ENCODE measurements around the gene IQSEC1.
A peak's percentile ranks its signal among the peaks of the same experiment; 100 is the strongest.

IQSEC1 gene

DNA sequence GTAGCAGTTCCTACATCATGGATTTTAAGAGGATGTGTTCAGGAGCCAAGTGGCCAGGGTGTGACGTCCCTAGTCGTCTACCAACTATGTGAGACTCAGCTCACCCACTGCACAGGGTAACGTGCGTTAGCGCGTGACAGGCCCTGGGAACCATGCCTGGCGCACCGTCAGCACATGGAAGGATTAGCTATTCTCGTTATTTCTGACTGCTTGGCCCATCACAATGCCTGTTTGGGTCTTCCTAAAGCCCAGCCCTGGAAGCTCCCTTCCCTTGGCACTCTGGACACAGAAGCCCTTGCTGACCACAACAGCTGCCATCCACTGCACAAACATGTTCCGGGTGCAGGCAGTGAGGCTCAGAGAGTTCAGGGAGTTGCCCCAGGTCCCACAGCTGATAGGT is 140.9 kb downstream of the IQSEC1 start:
- peak; percentile 39 to 74 for DNase-seq
- TF ChIP-seq, protein P1, sequence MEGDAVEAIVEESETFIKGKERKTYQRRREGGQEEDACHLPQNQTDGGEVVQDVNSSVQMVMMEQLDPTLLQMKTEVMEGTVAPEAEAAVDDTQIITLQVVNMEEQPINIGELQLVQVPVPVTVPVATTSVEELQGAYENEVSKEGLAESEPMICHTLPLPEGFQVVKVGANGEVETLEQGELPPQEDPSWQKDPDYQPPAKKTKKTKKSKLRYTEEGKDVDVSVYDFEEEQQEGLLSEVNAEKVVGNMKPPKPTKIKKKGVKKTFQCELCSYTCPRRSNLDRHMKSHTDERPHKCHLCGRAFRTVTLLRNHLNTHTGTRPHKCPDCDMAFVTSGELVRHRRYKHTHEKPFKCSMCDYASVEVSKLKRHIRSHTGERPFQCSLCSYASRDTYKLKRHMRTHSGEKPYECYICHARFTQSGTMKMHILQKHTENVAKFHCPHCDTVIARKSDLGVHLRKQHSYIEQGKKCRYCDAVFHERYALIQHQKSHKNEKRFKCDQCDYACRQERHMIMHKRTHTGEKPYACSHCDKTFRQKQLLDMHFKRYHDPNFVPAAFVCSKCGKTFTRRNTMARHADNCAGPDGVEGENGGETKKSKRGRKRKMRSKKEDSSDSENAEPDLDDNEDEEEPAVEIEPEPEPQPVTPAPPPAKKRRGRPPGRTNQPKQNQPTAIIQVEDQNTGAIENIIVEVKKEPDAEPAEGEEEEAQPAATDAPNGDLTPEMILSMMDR (IDR thresholded peaks at IDR 0.05): no peak
- Histone ChIP-seq H3K4me3 (no peak overlapping the region), H3K9me3 (no peaks in the 10 kb centered on the region), H3K27me3 (no peaks in the 10 kb centered on the region), H3K27ac (peak overlapping the region; percentile 77 to 85), H3K4me1 (peaks cover 12 to 73% (median 56%) of the 10 kb centered on the region in 4 donors), H3K36me3 (peaks cover 15 to 61% (median 46%) of the 10 kb centered on the region in 3 donors)
- intact Hi-C loops (cut with DNase I; ENCODE audit: low total_unique reads): no loop called here

DNA sequence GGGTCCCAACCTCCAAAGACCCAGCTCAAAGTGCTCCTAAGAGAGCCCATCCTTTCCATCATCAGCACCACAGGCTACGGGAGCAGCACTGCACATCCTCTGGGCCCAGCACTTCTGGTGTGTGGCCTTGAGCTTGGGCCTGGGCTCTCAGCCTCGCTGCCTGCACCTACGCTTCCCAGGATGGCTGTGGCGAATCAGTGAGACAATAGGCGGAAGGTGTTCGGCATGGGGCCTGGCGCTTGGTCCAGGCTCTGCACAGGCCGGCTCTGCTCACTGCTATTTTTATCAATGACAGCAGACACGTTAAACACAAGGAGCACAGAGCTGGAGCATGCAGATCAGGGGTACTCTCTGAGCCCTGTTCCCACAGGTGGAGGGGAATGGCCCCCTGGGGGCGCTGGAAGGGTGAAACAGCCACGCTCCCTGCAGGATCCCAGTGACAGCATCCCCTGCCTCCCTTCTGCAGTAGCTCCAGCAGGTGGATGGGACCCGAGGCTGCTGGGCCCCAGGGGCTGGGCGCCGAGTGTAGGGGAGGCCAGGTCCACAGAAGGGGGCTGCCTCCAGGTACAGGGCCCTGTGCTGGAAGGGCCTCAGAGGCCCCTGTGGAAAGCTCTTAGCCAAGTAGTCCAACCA is 141.8 kb downstream of the IQSEC1 start:
- Histone ChIP-seq H3K27ac (no peak overlapping the region), H3K36me3 (peaks cover 14 to 65% (median 47%) of the 10 kb centered on the region in 3 donors), H3K9me3 (no peaks in the 10 kb centered on the region), H3K4me3 (no peak overlapping the region), H3K27me3 (no peaks in the 10 kb centered on the region), H3K4me1 (peaks cover 12 to 79% (median 58%) of the 10 kb centered on the region in 4 donors)
- DNase-seq: no peak
- intact Hi-C loops (cut with DNase I; ENCODE audit: low total_unique reads): no loop called here
- TF ChIP-seq, protein P1 (IDR thresholded peaks at IDR 0.05): no peak

DNA sequence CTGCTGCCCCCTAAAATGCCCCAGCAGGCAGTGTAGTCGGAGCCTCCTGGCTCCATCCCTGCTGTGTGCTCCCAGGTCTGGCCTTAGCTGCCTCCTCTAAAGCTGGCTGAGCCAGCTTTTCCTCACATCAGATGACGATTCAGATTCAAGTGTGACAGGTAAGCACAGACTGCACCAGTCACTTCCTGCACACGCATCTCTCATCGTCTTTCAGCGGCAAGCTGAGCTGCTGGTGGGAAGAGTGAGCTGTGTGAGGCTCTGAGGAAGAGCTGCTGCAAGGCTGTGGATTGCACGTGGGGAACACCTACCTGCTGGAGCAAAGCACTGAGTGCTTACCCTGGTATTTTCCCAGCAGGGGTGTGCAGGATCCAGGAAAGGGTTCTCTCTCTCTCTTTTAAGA is 143.4 kb downstream of the IQSEC1 start:
- intact Hi-C loops (cut with DNase I; ENCODE audit: low total_unique reads): no loop called here
- Histone ChIP-seq H3K27ac (no peak overlapping the region), H3K36me3 (peaks cover 5 to 67% (median 46%) of the 10 kb centered on the region in 3 donors)

DNA sequence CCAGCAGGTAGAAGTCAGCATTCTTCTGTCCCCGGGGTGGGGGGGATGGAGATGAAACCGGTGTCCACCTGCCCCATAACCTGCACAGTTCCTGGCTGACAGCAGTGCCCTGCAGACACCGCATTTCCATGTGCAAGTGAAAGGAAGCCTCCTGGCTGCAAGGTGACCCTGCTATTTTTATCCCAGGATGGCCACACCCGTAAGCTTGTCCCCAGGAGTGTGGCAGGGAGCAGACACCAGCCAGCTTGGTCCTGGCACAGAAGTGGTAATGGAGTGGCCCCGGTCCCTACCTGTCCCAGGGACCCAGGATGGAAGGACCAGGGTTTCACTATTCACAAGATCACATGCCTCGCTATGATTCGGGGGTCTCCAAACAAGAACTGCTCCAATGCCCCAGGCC is 146.6 kb downstream of the IQSEC1 start:
- TF ChIP-seq, protein P1 (IDR thresholded peaks at IDR 0.05): no peak
- no peak for DNase-seq
- no peak overlapping the region for H3K4me3 ChIP-seq
- H3K36me3 ChIP-seq: peaks cover 24 to 90% (median 74%) of the 10 kb centered on the region in 3 donors
- no peaks in the 10 kb centered on the region for H3K27me3 ChIP-seq
- H3K4me1 ChIP-seq: peaks cover 0 to 34% (median 14%) of the 10 kb centered on the region in 4 donors
- no peaks in the 10 kb centered on the region for H3K9me3 ChIP-seq
- no peak overlapping the region for H3K27ac ChIP-seq
- intact Hi-C loops (cut with DNase I; ENCODE audit: low total_unique reads): no loop called here

More for the DNA sequence above, 143.4 kb downstream of the IQSEC1 start:
- no peaks in the 10 kb centered on the region for H3K9me3 ChIP-seq
- no peaks in the 10 kb centered on the region for H3K27me3 ChIP-seq
- H3K4me1 ChIP-seq: peaks cover 6 to 66% (median 45%) of the 10 kb centered on the region in 4 donors
- TF ChIP-seq, protein P1 (IDR thresholded peaks at IDR 0.05): no peak
- DNase-seq: no peak
- H3K4me3 ChIP-seq: no peak overlapping the region

DNA sequence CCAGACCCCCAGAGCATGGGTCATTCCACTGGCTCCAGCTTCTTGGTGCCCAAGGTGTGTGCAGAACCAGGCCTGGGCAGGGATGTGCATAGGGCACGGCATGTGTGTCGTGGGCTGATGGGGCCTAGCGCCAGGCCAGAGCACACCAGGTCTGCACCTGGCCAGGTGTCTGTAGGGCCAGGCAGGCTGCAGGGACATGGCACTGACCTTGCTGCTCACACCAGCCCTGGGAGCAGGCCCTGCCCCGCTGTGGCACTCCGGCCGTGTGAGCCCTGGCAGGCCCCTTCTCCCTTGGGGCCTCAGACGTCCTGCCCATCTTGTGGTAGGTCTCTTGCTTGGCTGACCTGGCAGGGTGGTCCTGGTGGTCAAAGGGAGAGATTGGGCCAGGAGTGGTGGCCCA is 147.6 kb downstream of the IQSEC1 start:
- TF ChIP-seq, protein P1 (IDR thresholded peaks at IDR 0.05): no peak
- Histone ChIP-seq H3K4me3 (no peak overlapping the region), H3K27me3 (no peaks in the 10 kb centered on the region), H3K27ac (no peak overlapping the region), H3K4me1 (peaks cover 0 to 25% (median 10%) of the 10 kb centered on the region in 4 donors), H3K9me3 (no peaks in the 10 kb centered on the region), H3K36me3 (peaks cover 34 to 92% (median 74%) of the 10 kb centered on the region in 3 donors)
- DNase-seq: no peak
- intact Hi-C loops (cut with DNase I; ENCODE audit: low total_unique reads): no loop called here
